Endothelial cell of umbilical vein (primary cell): ENCODE measurements around the gene KDM4B. TPM values are rescaled to one million over a fixed set of nuclear protein-coding genes. Genes with fewer than 3 reads are reported as not detected.

Source experiments
- BruUV-seq: library from RNA; stranded (reverse); fragments of 400-500 nt; replicated peaks from 2 replicates; lab custom pipeline; 2021; lab: Mats Ljungman, UMichigan
- CTCF ChIA-PET: fragments of 300-600, 350-600 bp; sonication (Branson Sonifier 250); formaldehyde crosslinking; loops from one replicate; lab custom pipeline; 2021; ENCODE audit warnings: antibody characterized with exemption, inconsistent platforms; lab: Charles Lee
- POLR2A ChIA-PET: fragments of 300-600, 350-600 bp; sonication (Branson Sonifier 250); formaldehyde crosslinking; loops from one replicate; lab custom pipeline; 2021; ENCODE audit warnings: antibody characterized with exemption, inconsistent platforms; lab: Charles Lee
- DNase-seq: peaks from one replicate; pipeline ENCODE4 v3.0.0-alpha.2; 2011; ENCODE audit warnings: low read depth, low spot score
- FAIRE-seq: peaks from 2 replicates; lab custom pipeline; 2011; peaks lifted over from hg19 to GRCh38; lab: Jason Lieb, UNC
- H2AFZ ChIP-seq: 2 replicates; pipeline ENCODE4 v1.6.0; 2012; ENCODE audit warnings: low read depth, low read length, control low read depth, inconsistent platforms
- H3K27ac ChIP-seq: 2 replicates; pipeline ENCODE4 v1.5.1; 2011; ENCODE audit warnings: low read depth, mild to moderate bottlenecking, control low read depth, low read length, moderate library complexity; ENCODE audit not compliant: insufficient read depth
- H3K27me3 ChIP-seq, 2 experiments: 2 replicates each; pipeline versions ENCODE4 v1.6.0 to v1.6.1; 2011; ENCODE audit warnings: low read length in 2 of 2, mixed read lengths in 1 of 2; ENCODE audit not compliant: control insufficient read depth in 2 of 2, insufficient read depth in 2 of 2
- H3K36me3 ChIP-seq, 2 experiments: 2 replicates in 1 of 2; 3 replicates in 1 of 2; pipeline ENCODE4 v1.5.1; 2011; ENCODE audit warnings: low read length in 2 of 2, mild to moderate bottlenecking in 1 of 2, moderate library complexity in 1 of 2; ENCODE audit not compliant: control insufficient read depth in 2 of 2, insufficient read depth in 2 of 2; ENCODE audit errors: extremely low read depth in 1 of 2
- H3K4me1 ChIP-seq: 3 replicates; pipeline ENCODE4 v1.5.1; 2011; ENCODE audit warnings: mild to moderate bottlenecking, low read length; ENCODE audit not compliant: control insufficient read depth, insufficient read depth; ENCODE audit errors: extremely low read depth
- H3K4me2 ChIP-seq: 2 replicates; pipeline ENCODE4 v1.6.1; 2011; ENCODE audit warnings: low read length, control low read depth, mixed read lengths; ENCODE audit not compliant: insufficient read depth
- H3K4me3 ChIP-seq, 3 experiments: fragments of 200-600 bp in 1 of 3; sonication (generic), shearing (Covaris generic) in 1 of 3; replicated peaks in 1 of 3; 2 replicates each; pipeline ENCODE4 v1.5.1; 2011 to 2016; ENCODE audit warnings: control low read depth in 3 of 3, low read length in 3 of 3, mild to moderate bottlenecking in 2 of 3, inconsistent platforms in 1 of 3, low read depth in 1 of 3, moderate library complexity in 1 of 3; ENCODE audit not compliant: insufficient read depth in 1 of 3
- H3K79me2 ChIP-seq: 2 replicates; pipeline ENCODE4 v1.6.0; 2012; ENCODE audit warnings: low read length, inconsistent platforms; ENCODE audit not compliant: control insufficient read depth, insufficient read depth
- H3K9ac ChIP-seq: replicated peaks from 2 replicates; pipeline ENCODE3; 2011; ENCODE audit warnings: low read length, control low read depth; ENCODE audit not compliant: insufficient read depth; ENCODE audit errors: extremely low read depth
- H3K9me1 ChIP-seq: replicated peaks from 3 replicates; pipeline ENCODE4 v1.6.0; 2011; ENCODE audit warnings: mild to moderate bottlenecking, low read length; ENCODE audit not compliant: control insufficient read depth, insufficient read depth; ENCODE audit errors: extremely low read depth
- H3K9me3 ChIP-seq: replicated peaks from 2 replicates; pipeline ENCODE4 v1.5.1; 2012; ENCODE audit warnings: low read length, inconsistent platforms; ENCODE audit not compliant: control insufficient read depth, insufficient read depth
- H4K20me1 ChIP-seq: replicated peaks from 2 replicates; pipeline ENCODE3; 2011; ENCODE audit warnings: mild to moderate bottlenecking, low read length; ENCODE audit not compliant: control insufficient read depth, insufficient read depth; ENCODE audit errors: extremely low read depth
- CTCF ChIP-seq, 2 donors: IDR thresholded peaks; 1 replicate in 1 of 2; 2 replicates in 1 of 2; pipeline ENCODE4 v1.5.1; 2011; ENCODE audit warnings: low read length in 2 of 2, mild to moderate bottlenecking in 2 of 2, moderate library complexity in 2 of 2, control low read depth in 1 of 2, inconsistent platforms in 1 of 2, low read depth in 1 of 2; ENCODE audit not compliant: insufficient read depth in 1 of 2; ENCODE audit errors: extremely low read depth in 1 of 2
- EZH2 ChIP-seq: IDR thresholded peaks from 2 replicates; pipeline ENCODE4 v1.6.1; 2012; ENCODE audit warnings: borderline replicate concordance, low read depth, mild to moderate bottlenecking, moderate library complexity, low read length, inconsistent platforms; ENCODE audit not compliant: severe bottlenecking
- FOS ChIP-seq: IDR thresholded peaks from 2 replicates; pipeline ENCODE4 v1.6.1; 2011; ENCODE audit warnings: mild to moderate bottlenecking, low read length, moderate library complexity, borderline replicate concordance; ENCODE audit not compliant: insufficient read depth
- GATA2 ChIP-seq: IDR thresholded peaks from 2 replicates; pipeline ENCODE4 v1.7.0; 2011; ENCODE audit warnings: low read depth, mild to moderate bottlenecking, moderate library complexity, mixed read lengths, low read length; ENCODE audit not compliant: insufficient read length, insufficient read depth
- JUN ChIP-seq: IDR thresholded peaks from 2 replicates; pipeline ENCODE4 v1.6.1; 2011; ENCODE audit warnings: borderline replicate concordance, low read depth; ENCODE audit not compliant: insufficient read length, insufficient read depth
- MAX ChIP-seq: IDR thresholded peaks from 2 replicates; pipeline ENCODE4 v1.6.1; 2011; ENCODE audit not compliant: insufficient read depth, insufficient read length
- MYC ChIP-seq: IDR thresholded peaks from one replicate; pipeline ENCODE4 v1.6.1; 2011; ENCODE audit warnings: mild to moderate bottlenecking, low read depth, low read length
- POLR2A ChIP-seq: IDR thresholded peaks from 2 replicates; pipeline ENCODE4 v1.6.1; 2012; ENCODE audit warnings: low read depth, mild to moderate bottlenecking, control low read depth, low read length
- POLR2AphosphoS5 ChIP-seq: IDR thresholded peaks from 2 replicates; pipeline ENCODE4 v1.6.1; 2012; ENCODE audit warnings: low read depth, mild to moderate bottlenecking, control low read depth, low read length, moderate library complexity; ENCODE audit not compliant: insufficient read depth
- dilution Hi-C: fragments of 300-500 bp; cut with MboI; formaldehyde crosslinking; loops from one replicate; pipeline ENCODE4 v1.15.0; 2019; ENCODE audit warnings: low sequenced_read_pairs; ENCODE audit not compliant: extremely low pct_ligation_motif_present
- intact Hi-C: fragments of 100-400 bp; cut with micrococcal nuclease; formaldehyde crosslinking; loops from one replicate; pipeline ENCODE4 v1.10.0; 2022
- polyA plus RNA-seq, 4 experiments: library from polyadenylated mRNA; depleted of rRNA in 3 of 4; stranded (reverse) in 3 of 4; unstranded in 1 of 4; fragments of >200 nt; gene quantifications; 2 replicates each; pipeline versions ENCODE4 v1.2.1 to v1.2.3, GENCODE V29; 2011 to 2012; ENCODE audit warnings: missing spikeins in 1 of 4
- total RNA-seq: library from RNA; stranded (reverse); gene quantifications from 2 replicates; pipeline ENCODE4 v1.2.3, GENCODE V29; 2021

Gene KDM4B
- total and polyA plus RNA-seq, 2 donors (not counting 3 experiments of a cell fraction or from before 2014, with no cell fraction given), result 12.4 to 37.2 TPM

- Histone ChIP-seq H3K4me1 (no peaks in the 10 kb centered on the region), H3K36me3 (no peaks in the 10 kb centered on the region), H3K27ac (no peak overlapping the region), H3K27me3 (no peaks in the 10 kb centered on the region), H4K20me1 (no peaks in the 10 kb centered on the region), H3K4me2 (no peak overlapping the region), H3K79me2 (peaks cover 36% of the 10 kb centered on the region), H3K9me1 (no peaks in the 10 kb centered on the region), H3K9me3 (no peaks in the 10 kb centered on the region), H3K4me3 (no peak overlapping the region), H2AFZ (no peak overlapping the region), H3K9ac (no peak overlapping the region)
- DNase-seq (no peak), FAIRE-seq (no peak)
- intact Hi-C loops, result no loop called here
- BruUV-seq, result no TSS peak
- dilution Hi-C loops, result no loop called here
- no peak for TF ChIP-seq MYC
- no peak for TF ChIP-seq POLR2AphosphoS5
- TF ChIP-seq GATA2, result no peak
- TF ChIP-seq FOS, result no peak
- TF ChIP-seq CTCF (IDR thresholded peaks at IDR 0.05; ENCODE audit: extremely low read depth in 1 of 2, insufficient read depth in 1 of 2, low read depth in 1 of 2, low read length in 2 of 2), result no peak
- no peak for TF ChIP-seq EZH2
- no peak for TF ChIP-seq MAX
- TF ChIP-seq POLR2A, result no peak
- TF ChIP-seq JUN, result no peak
- CTCF ChIA-PET, result no interaction called here
- POLR2A ChIA-PET, result no interaction called here
These were observed 35.4 kb upstream of the KDM4B start for GRCh38 chr19:4933528-4933927.
